H1 (cell line): Measurements from ENCODE around the gene SLC8A3. TPM values are rescaled to one million over a fixed set of nuclear protein-coding genes. Genes with fewer than 3 reads are reported as not detected.

Source experiments
- CTCF ChIA-PET: fragments of 300-600 bp; sonication (Branson Sonifier 250); formaldehyde crosslinking; loops from one replicate; lab custom pipeline; 2021; ENCODE audit not compliant: partially characterized antibody; lab: Charles Lee
- POLR2A ChIA-PET: fragments of 300-600 bp; sonication (Branson Sonifier 250); formaldehyde crosslinking; loops from one replicate; lab custom pipeline; 2021; ENCODE audit warnings: inconsistent platforms; ENCODE audit not compliant: partially characterized antibody; lab: Charles Lee
- DNase-seq, 2 experiments: peaks; one replicate each; pipeline versions ENCODE4 v3.0.0 to v3.0.0-alpha.2; 2010 to 2022; ENCODE audit warnings: low spot score in 2 of 2, low read depth in 1 of 2, mixed read lengths in 1 of 2
- FAIRE-seq: peaks from 2 replicates; lab custom pipeline; 2011; peaks lifted over from hg19 to GRCh38; lab: Jason Lieb, UNC
- H2AFZ ChIP-seq: 2 replicates; pipeline ENCODE4 v1.8.1; 2012; ENCODE audit warnings: low read length, inconsistent platforms
- H2AK5ac ChIP-seq: 2 replicates; pipeline ENCODE4 v1.6.1; 2013; ENCODE audit warnings: low read depth, low read length
- H2BK120ac ChIP-seq: replicated peaks from 2 replicates; pipeline ENCODE3; 2013; ENCODE audit warnings: low read depth, low read length, inconsistent platforms
- H2BK12ac ChIP-seq: 2 replicates; pipeline ENCODE4 v1.6.1; 2013; ENCODE audit warnings: low read depth, low read length
- H2BK15ac ChIP-seq: 2 replicates; pipeline ENCODE4 v1.6.1; 2013; ENCODE audit warnings: low read length
- H2BK20ac ChIP-seq: 2 replicates; pipeline ENCODE4 v1.6.1; 2013; ENCODE audit warnings: low read length
- H2BK5ac ChIP-seq: 2 replicates; pipeline ENCODE4 v1.6.1; 2013; ENCODE audit warnings: low read depth, low read length
- H3K14ac ChIP-seq: 2 replicates; pipeline ENCODE4 v1.6.1; 2013; ENCODE audit warnings: inconsistent platforms; ENCODE audit not compliant: insufficient read length
- H3K18ac ChIP-seq: 2 replicates; pipeline ENCODE4 v1.6.1; 2013; ENCODE audit warnings: low read length; ENCODE audit errors: extremely low read depth
- H3K23ac ChIP-seq: 2 replicates; pipeline ENCODE4 v1.6.1; 2013; ENCODE audit warnings: inconsistent platforms; ENCODE audit not compliant: insufficient read length
- H3K23me2 ChIP-seq: 2 replicates; pipeline ENCODE4 v1.6.1; 2013; ENCODE audit warnings: low read depth, low read length
- H3K27ac ChIP-seq: 2 replicates; pipeline ENCODE4 v1.6.1; 2011; ENCODE audit warnings: low read depth, low read length, inconsistent platforms
- H3K27me3 ChIP-seq, 4 experiments: replicated peaks in 1 of 4; 1 replicate in 1 of 4; 2 replicates in 3 of 4; pipeline versions ENCODE4 v1.6.1 to v1.8.1; 2011 to 2013; ENCODE audit warnings: low read length in 3 of 4, mild to moderate bottlenecking in 3 of 4, inconsistent platforms in 2 of 4, mixed read lengths in 2 of 4, moderate library complexity in 1 of 4; ENCODE audit not compliant: control insufficient read depth in 3 of 4, insufficient read depth in 3 of 4; ENCODE audit errors: extremely low read depth in 1 of 4
- H3K36me3 ChIP-seq, 4 experiments: 2 replicates each; pipeline versions ENCODE4 v1.6.1 to v1.8.1; 2011 to 2013; ENCODE audit warnings: mild to moderate bottlenecking in 4 of 4, low read length in 3 of 4, moderate library complexity in 2 of 4, control low read depth in 1 of 4, inconsistent platforms in 1 of 4; ENCODE audit not compliant: insufficient read depth in 4 of 4, control insufficient read depth in 2 of 4
- H3K4ac ChIP-seq: replicated peaks from 2 replicates; pipeline ENCODE3; 2013; ENCODE audit warnings: low read length, low read depth, mixed read lengths, inconsistent platforms; ENCODE audit not compliant: insufficient read length
- H3K4me1 ChIP-seq, 4 experiments: replicated peaks in 1 of 4; 1 replicate in 1 of 4; 2 replicates in 3 of 4; pipeline versions ENCODE4 v1.6.1 to v1.8.1; 2011 to 2013; ENCODE audit warnings: low read length in 3 of 4, inconsistent platforms in 2 of 4, mixed read lengths in 1 of 4; ENCODE audit not compliant: insufficient read depth in 4 of 4, control insufficient read depth in 3 of 4
- H3K4me2 ChIP-seq, 2 experiments: 2 replicates each; pipeline versions ENCODE4 v1.6.1 to v1.8.1; 2011 to 2013; ENCODE audit warnings: low read depth in 2 of 2, low read length in 2 of 2, control low read depth in 1 of 2, inconsistent platforms in 1 of 2, mild to moderate bottlenecking in 1 of 2; ENCODE audit not compliant: insufficient read depth in 1 of 2
- H3K4me3 ChIP-seq, 4 experiments: fragments of 200-600, 300-600 bp in 1 of 4; sonication (generic), shearing (Covaris generic), sonication (Bioruptor Twin) in 1 of 4; 2 replicates each; pipeline versions ENCODE4 v1.5.1 to v1.8.1; 2011 to 2016; ENCODE audit warnings: low read length in 4 of 4, low read depth in 3 of 4, control low read depth in 2 of 4, inconsistent platforms in 2 of 4, mild to moderate bottlenecking in 2 of 4, mixed read lengths in 1 of 4, moderate library complexity in 1 of 4; ENCODE audit not compliant: insufficient read depth in 2 of 4; ENCODE audit errors: extremely low read depth in 1 of 4
- H3K56ac ChIP-seq: replicated peaks from 2 replicates; pipeline ENCODE3; 2013; ENCODE audit warnings: low read depth, mild to moderate bottlenecking, mixed read lengths, low read length, inconsistent platforms; ENCODE audit not compliant: insufficient read length
- H3K79me1 ChIP-seq: 2 replicates; pipeline ENCODE4 v1.6.1; 2013; ENCODE audit warnings: low read depth, low read length, control low read depth
- H3K79me2 ChIP-seq, 2 experiments: 2 replicates each; pipeline versions ENCODE4 v1.6.1 to v1.8.1; 2012 to 2013; ENCODE audit warnings: low read length in 2 of 2, mild to moderate bottlenecking in 2 of 2, inconsistent platforms in 1 of 2; ENCODE audit not compliant: insufficient read depth in 2 of 2, control insufficient read depth in 1 of 2
- H3K9ac ChIP-seq, 4 experiments: replicated peaks in 1 of 4; 1 replicate in 1 of 4; 2 replicates in 3 of 4; pipeline versions ENCODE4 v1.6.1 to v1.8.1; 2011 to 2013; ENCODE audit warnings: low read depth in 3 of 4, low read length in 3 of 4, control low read depth in 2 of 4, mild to moderate bottlenecking in 2 of 4, moderate library complexity in 2 of 4, inconsistent platforms in 1 of 4; ENCODE audit errors: extremely low read depth in 1 of 4
- H3K9me3 ChIP-seq, 2 experiments: 2 replicates each; pipeline versions ENCODE4 v1.6.1 to v1.8.1; 2012 to 2013; ENCODE audit warnings: mild to moderate bottlenecking in 2 of 2, moderate library complexity in 2 of 2, control low read depth in 1 of 2, inconsistent platforms in 1 of 2, low read depth in 1 of 2, low read length in 1 of 2, mixed read lengths in 1 of 2; ENCODE audit not compliant: insufficient read depth in 2 of 2
- H4K20me1 ChIP-seq, 2 experiments: replicated peaks in 1 of 2; 2 replicates each; pipeline versions ENCODE3 to v1.8.1; 2011 to 2013; ENCODE audit warnings: inconsistent platforms in 2 of 2, low read length in 2 of 2, mild to moderate bottlenecking in 1 of 2; ENCODE audit not compliant: insufficient read depth in 2 of 2, control insufficient read depth in 1 of 2
- H4K5ac ChIP-seq: 2 replicates; pipeline ENCODE4 v1.6.1; 2013; ENCODE audit warnings: low read length, low read depth, mixed read lengths, inconsistent platforms; ENCODE audit not compliant: insufficient read length
- H4K8ac ChIP-seq: 2 replicates; pipeline ENCODE4 v1.8.0; 2013; ENCODE audit warnings: mild to moderate bottlenecking, moderate library complexity, low read length, inconsistent platforms; ENCODE audit not compliant: insufficient read depth; ENCODE audit errors: extremely low read depth
- H4K91ac ChIP-seq: replicated peaks from 2 replicates; pipeline ENCODE3; 2013; ENCODE audit warnings: low read length, mixed read lengths, inconsistent platforms; ENCODE audit not compliant: insufficient read length
- ASH2L ChIP-seq: fragments of 200-600, 300-600 bp; sonication (generic); IDR thresholded peaks from one replicate; pipeline ENCODE4 v1.7.1; 2017; ENCODE audit warnings: low read length
- CBX5 ChIP-seq: fragments of 300-800, 300-1000 bp; sonication (generic); IDR thresholded peaks from 2 replicates; pipeline ENCODE4 v1.7.1; 2016; ENCODE audit warnings: antibody characterized with exemption, low read length, low read depth
- EP300 ChIP-seq, 2 experiments: IDR thresholded peaks; 1 replicate in 1 of 2; 2 replicates in 1 of 2; pipeline ENCODE4 v1.6.1; 2011 to 2012; ENCODE audit warnings: low read depth in 2 of 2, low read length in 2 of 2, mild to moderate bottlenecking in 2 of 2, borderline replicate concordance in 1 of 2, inconsistent platforms in 1 of 2, moderate library complexity in 1 of 2
- GABPA ChIP-seq: IDR thresholded peaks from 2 replicates; pipeline ENCODE4 v1.6.1; 2011; ENCODE audit warnings: mild to moderate bottlenecking, low read length, moderate library complexity, borderline replicate concordance; ENCODE audit not compliant: insufficient read depth
- KDM1A ChIP-seq: fragments of 200-600, 300-600 bp; sonication (generic); IDR thresholded peaks from 2 replicates; pipeline ENCODE4 v1.7.1; 2016; ENCODE audit warnings: mild to moderate bottlenecking, low read length, borderline replicate concordance
- POLR2A ChIP-seq, 2 experiments: IDR thresholded peaks; 1 replicate in 1 of 2; 2 replicates in 1 of 2; pipeline ENCODE4 v1.6.1; 2011; ENCODE audit warnings: low read depth in 2 of 2, low read length in 2 of 2, mild to moderate bottlenecking in 2 of 2; ENCODE audit errors: control extremely low read depth in 1 of 2
- RBBP5 ChIP-seq: IDR thresholded peaks from 2 replicates; pipeline ENCODE4 v1.7.1; 2012; ENCODE audit warnings: low read depth, mild to moderate bottlenecking, inconsistent platforms, low read length, moderate library complexity, borderline replicate concordance
- RFX5 ChIP-seq: IDR thresholded peaks from 2 replicates; pipeline ENCODE4 v1.6.1; 2011; ENCODE audit warnings: low read depth, low read length, improper control_type of control experiment, borderline replicate concordance
- RXRA ChIP-seq: IDR thresholded peaks from 2 replicates; pipeline ENCODE4 v1.6.1; 2011; ENCODE audit warnings: low read depth, mild to moderate bottlenecking, low read length, moderate library complexity; ENCODE audit not compliant: insufficient read depth
- SAP30 ChIP-seq: fragments of 300-600 bp; sonication (generic); IDR thresholded peaks from 2 replicates; pipeline ENCODE4 v1.7.1; 2012; ENCODE audit warnings: low read length, moderate library complexity, mild to moderate bottlenecking, inconsistent platforms; ENCODE audit not compliant: insufficient read depth, insufficient replicate concordance
- SRF ChIP-seq: IDR thresholded peaks from 2 replicates; pipeline ENCODE4 v1.6.1; 2011; ENCODE audit warnings: mild to moderate bottlenecking, low read depth, low read length, moderate library complexity
- TAF7 ChIP-seq: optimal IDR thresholded peaks from 2 replicates; pipeline ENCODE3; 2011; ENCODE audit warnings: low read depth, mild to moderate bottlenecking, inconsistent platforms, low read length, moderate library complexity, borderline replicate concordance
- USF2 ChIP-seq: IDR thresholded peaks from 2 replicates; pipeline ENCODE4 v1.6.1; 2011; ENCODE audit warnings: low read length, improper control_type of control experiment
- WGBS, 2 experiments: shearing (Covaris generic) in 1 of 2; methylation state at CpG; one replicate each; pipeline versions ENCODE4 v1.1.6 to v1.1.7; 2013 to 2015; ENCODE audit warnings: low lambda C conversion rate in 2 of 2, mixed read lengths in 2 of 2, inconsistent platforms in 1 of 2, low coverage in 1 of 2, missing lambda C conversion rate in 1 of 2; ENCODE audit not compliant: insufficient replicate concordance in 2 of 2, insufficient coverage in 1 of 2, insufficient read length in 1 of 2; ENCODE audit errors: extremely low coverage in 1 of 2, missing lambda C conversion rate in 1 of 2; 5-methylcytosine and 5-hydroxymethylcytosine counted together
- polyA plus RNA-seq, 7 experiments: library from polyadenylated mRNA; depleted of rRNA in 3 of 7; stranded (reverse) in 5 of 7; unstranded in 2 of 7; fragments of >200 nt in 5 of 7; fragments of 200-250 nt in 2 of 7; gene quantifications; 1 replicate in 5 of 7; 2 replicates in 1 of 7; 4 replicates in 1 of 7; pipeline versions ENCODE4 v1.2.1 to v1.2.3, GENCODE V29; 2011 to 2013; ENCODE audit warnings: missing spikeins in 2 of 7, mixed read lengths in 2 of 7
- total RNA-seq: library from RNA; stranded (reverse); fragmentation: NEBNext Ultra II Directional; extraction: Animal tissue kit (Norgen Biotek cat#: 25700); gene quantifications from 2 replicates; pipeline ENCODE4 v1.2.1, GENCODE V29; 2021

SLC8A3 gene
- total and polyA plus RNA-seq, 2 of the 8 experiments (the other 6 are each of a cell fraction or from before 2014, with no cell fraction given), result 0.38 to 1.1 TPM

GRCh38 chr14:70000601-70001000 lies 188.2 kb downstream of the SLC8A3 start:
- 91% methylated on average over 7 of the region's 7 CpGs; no CpG with 5 or more reads in 1 of the 2 experiments for WGBS, 2 experiments
- Histone ChIP-seq H4K91ac (no peak overlapping the region), H4K5ac (no peak overlapping the region), H2BK120ac (no peak overlapping the region), H3K27me3 (no peaks in the 10 kb centered on the region), H3K23me2 (no peaks in the 10 kb centered on the region), H2BK5ac (no peak overlapping the region), H2BK15ac (no peak overlapping the region), H4K8ac (no peak overlapping the region), H2BK12ac (no peak overlapping the region), H3K18ac (no peak overlapping the region), H3K79me1 (no peaks in the 10 kb centered on the region), H2AK5ac (no peak overlapping the region), H3K4me3 (no peak overlapping the region), H3K27ac (no peak overlapping the region), H4K20me1 (no peaks in the 10 kb centered on the region), H2AFZ (no peak overlapping the region), H3K14ac (no peak overlapping the region), H3K4me2 (no peak overlapping the region), H3K36me3 (no peaks in the 10 kb centered on the region), H3K79me2 (no peaks in the 10 kb centered on the region), H3K9ac (no peak overlapping the region), H3K23ac (no peak overlapping the region), H2BK20ac (no peak overlapping the region), H3K4ac (no peak overlapping the region), H3K4me1 (no peaks in the 10 kb centered on the region), H3K9me3 (no peaks in the 10 kb centered on the region), H3K56ac (no peak overlapping the region)
- ChIA-PET POLR2A (no interaction called here), CTCF (interaction anchor here (1.4 to 2.2 kb wide), 2 partner anchors 10 to 21 kb away, joined by 5 to 8 read pairs; no protein-coding TSS in a partner anchor)
- DNase-seq (no peak), FAIRE-seq (no peak)
- no peak for TF ChIP-seq SAP30
- TF ChIP-seq KDM1A, result no peak
- no peak for TF ChIP-seq EP300 (IDR thresholded peaks at IDR 0.05; ENCODE audit: borderline replicate concordance in 1 of 2, low read depth in 2 of 2, low read length in 2 of 2)
- TF ChIP-seq ASH2L, result no peak
- TF ChIP-seq TAF7, result no peak
- no peak for TF ChIP-seq RFX5
- TF ChIP-seq USF2, result no peak
- no peak for TF ChIP-seq SRF
- no peak for TF ChIP-seq GABPA
- no peak for TF ChIP-seq RXRA
- TF ChIP-seq CBX5, result no peak
- TF ChIP-seq RBBP5, result no peak
- no peak for TF ChIP-seq POLR2A (IDR thresholded peaks at IDR 0.05; ENCODE audit: control extremely low read depth in 1 of 2, low read depth in 2 of 2, low read length in 2 of 2)
